AG04450 (cell line): ENCODE data around the gene TRIM3. TPM values are rescaled to one million over a fixed set of nuclear protein-coding genes. Genes with fewer than 3 reads are reported as not detected.

Experiments
- CTCF ChIA-PET: fragments of 300-600, 350-600 bp; formaldehyde crosslinking; extraction: SDS; loops from one replicate; lab custom pipeline; 2022; ENCODE audit warnings: antibody characterized with exemption, inconsistent platforms; lab: Charles Lee
- POLR2A ChIA-PET: fragments of 350-600 bp; formaldehyde crosslinking; extraction: SDS; loops from one replicate; lab custom pipeline; 2021; ENCODE audit warnings: antibody characterized with exemption, inconsistent platforms; lab: Yijun Ruan, JAX
- DNase-seq: peaks from one replicate; pipeline ENCODE4 v3.0.0-alpha.2; 2011; ENCODE audit warnings: low read depth, low spot score
- H3K27ac ChIP-seq: one replicate; pipeline ENCODE4 v1.5.1; 2012; ENCODE audit warnings: low read depth, low read length, control low read depth
- H3K27me3 ChIP-seq: one replicate; pipeline ENCODE4 v1.6.0; 2012; ENCODE audit warnings: low read length; ENCODE audit not compliant: control insufficient read depth, insufficient read depth
- H3K4me3 ChIP-seq: 2 replicates; pipeline ENCODE4 v1.5.1; 2011; ENCODE audit warnings: mild to moderate bottlenecking, low read depth, low read length, control low read depth
- H3K9me3 ChIP-seq: 2 replicates; pipeline ENCODE4 v1.5.1; 2012; ENCODE audit warnings: low read length; ENCODE audit not compliant: control insufficient read depth, insufficient read depth
- polyA plus RNA-seq: library from polyadenylated mRNA; depleted of rRNA; stranded (reverse); fragments of >200 nt; gene quantifications from 2 replicates; pipeline ENCODE4 v1.2.3, GENCODE V29; 2011
- TF ChIP-seq, protein P1 (sequence below): IDR thresholded peaks from 2 replicates; pipeline ENCODE4 v1.5.1; 2011; ENCODE audit warnings: low read depth, low read length, control low read depth, inconsistent platforms

TRIM3 gene
- polyA plus RNA-seq, 1 experiment, result 10.5 TPM

DNA sequence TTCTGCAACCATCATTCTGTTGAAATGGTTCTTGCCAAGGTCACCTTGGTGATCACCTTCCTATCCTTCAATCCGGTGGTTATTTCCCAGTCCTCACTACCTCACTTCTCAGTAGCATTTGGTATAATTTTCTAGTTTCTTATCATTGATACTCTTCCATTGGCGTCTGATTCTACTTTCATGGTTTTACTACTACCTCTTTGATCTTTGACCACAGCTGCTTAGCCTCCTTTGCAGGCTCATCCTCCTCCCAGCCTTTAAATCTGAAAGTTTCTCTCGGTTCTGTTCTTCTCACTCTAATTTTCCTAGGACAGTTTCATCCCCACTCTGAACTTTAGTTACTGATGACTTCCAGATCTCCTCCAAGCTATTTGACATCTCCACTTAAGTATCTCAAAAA, 12.5 kb upstream of the TRIM3 start:
- Histone ChIP-seq H3K9me3 (no peaks in the 10 kb centered on the region), H3K4me3 (no peak overlapping the region), H3K27me3 (no peaks in the 10 kb centered on the region), H3K27ac (no peak overlapping the region)
- DNase-seq, result no peak
- POLR2A ChIA-PET, result no interaction called here
- CTCF ChIA-PET, result interaction anchor here (1.5 kb wide), 1 partner anchor 43 kb away, joined by 4 read pairs; no protein-coding TSS in a partner anchor
- TF ChIP-seq, protein P1, sequence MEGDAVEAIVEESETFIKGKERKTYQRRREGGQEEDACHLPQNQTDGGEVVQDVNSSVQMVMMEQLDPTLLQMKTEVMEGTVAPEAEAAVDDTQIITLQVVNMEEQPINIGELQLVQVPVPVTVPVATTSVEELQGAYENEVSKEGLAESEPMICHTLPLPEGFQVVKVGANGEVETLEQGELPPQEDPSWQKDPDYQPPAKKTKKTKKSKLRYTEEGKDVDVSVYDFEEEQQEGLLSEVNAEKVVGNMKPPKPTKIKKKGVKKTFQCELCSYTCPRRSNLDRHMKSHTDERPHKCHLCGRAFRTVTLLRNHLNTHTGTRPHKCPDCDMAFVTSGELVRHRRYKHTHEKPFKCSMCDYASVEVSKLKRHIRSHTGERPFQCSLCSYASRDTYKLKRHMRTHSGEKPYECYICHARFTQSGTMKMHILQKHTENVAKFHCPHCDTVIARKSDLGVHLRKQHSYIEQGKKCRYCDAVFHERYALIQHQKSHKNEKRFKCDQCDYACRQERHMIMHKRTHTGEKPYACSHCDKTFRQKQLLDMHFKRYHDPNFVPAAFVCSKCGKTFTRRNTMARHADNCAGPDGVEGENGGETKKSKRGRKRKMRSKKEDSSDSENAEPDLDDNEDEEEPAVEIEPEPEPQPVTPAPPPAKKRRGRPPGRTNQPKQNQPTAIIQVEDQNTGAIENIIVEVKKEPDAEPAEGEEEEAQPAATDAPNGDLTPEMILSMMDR, result no peak

DNA sequence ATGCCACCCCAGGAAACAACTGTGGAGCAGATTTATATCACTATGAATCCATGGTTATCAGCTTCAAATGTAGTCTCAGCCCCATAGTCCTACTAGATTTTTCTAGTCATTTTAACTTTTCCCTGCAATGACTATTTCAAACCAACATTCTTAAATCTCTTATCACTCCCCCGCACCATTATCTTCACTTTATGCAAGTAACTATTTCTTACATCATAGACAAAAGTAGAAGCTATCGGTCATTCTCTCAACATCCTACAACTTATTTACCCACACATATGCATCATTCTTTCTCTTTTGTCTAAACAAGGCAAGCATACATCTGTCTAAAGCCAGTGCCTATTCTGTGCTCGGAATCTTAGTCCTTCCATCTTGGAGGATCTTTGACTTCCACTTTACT, 11.9 kb upstream of the TRIM3 start:
- TF ChIP-seq, protein P1, result no peak

DNA sequence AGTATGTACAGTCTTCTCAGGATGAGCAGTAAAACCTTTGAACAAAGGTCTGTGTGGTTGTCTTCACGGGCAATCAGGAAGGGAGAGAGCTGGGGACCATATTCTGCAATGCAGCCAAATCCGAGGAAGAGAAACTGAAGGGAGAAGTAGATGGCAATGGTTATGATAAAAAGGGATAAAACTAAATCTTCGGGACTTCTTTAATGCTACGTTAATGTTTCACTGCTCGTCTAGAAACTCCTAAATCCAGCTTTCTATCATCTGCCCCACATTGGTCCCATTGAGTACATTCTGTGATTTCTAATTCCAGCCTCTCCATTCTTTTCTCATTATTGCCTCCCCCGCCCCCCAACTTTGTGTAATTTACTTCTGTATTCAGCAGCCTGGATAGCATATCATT, 9.3 kb upstream of the TRIM3 start:
- POLR2A ChIA-PET, result no interaction called here
- no peaks in the 10 kb centered on the region; the same call in 1 of the 2 replicates for H3K9me3 ChIP-seq
- no peak overlapping the region for H3K4me3 ChIP-seq
- CTCF ChIA-PET, result interaction anchor here (1.1 to 2.7 kb wide), 2 partner anchors 104 to 200 kb away, joined by 3 to 25 read pairs; partner anchors contain the start of gene MRPL17
- DNase-seq, result no peak
- no peak overlapping the region for H3K27ac ChIP-seq
- TF ChIP-seq, protein P1, result no peak
- no peaks in the 10 kb centered on the region for H3K27me3 ChIP-seq

More for the DNA sequence above, 11.9 kb upstream of the TRIM3 start:
- no peak for DNase-seq
- ChIA-PET CTCF (interaction anchor here (0.5 to 1.8 kb wide), 5 partner anchors 20 to 220 kb away, joined by 4 to 10 read pairs (median 6); partner anchors contain the start of gene MRPL17), POLR2A (interaction anchor here (1.3 kb wide), 1 partner anchor 13 kb away, joined by 3 read pairs; no protein-coding TSS in a partner anchor)
- no peak overlapping the region for H3K27ac ChIP-seq
- no peaks in the 10 kb centered on the region for H3K27me3 ChIP-seq
- no peak overlapping the region for H3K4me3 ChIP-seq
- H3K9me3 ChIP-seq, result no peaks in the 10 kb centered on the region; the same call in 1 of the 2 replicates

DNA sequence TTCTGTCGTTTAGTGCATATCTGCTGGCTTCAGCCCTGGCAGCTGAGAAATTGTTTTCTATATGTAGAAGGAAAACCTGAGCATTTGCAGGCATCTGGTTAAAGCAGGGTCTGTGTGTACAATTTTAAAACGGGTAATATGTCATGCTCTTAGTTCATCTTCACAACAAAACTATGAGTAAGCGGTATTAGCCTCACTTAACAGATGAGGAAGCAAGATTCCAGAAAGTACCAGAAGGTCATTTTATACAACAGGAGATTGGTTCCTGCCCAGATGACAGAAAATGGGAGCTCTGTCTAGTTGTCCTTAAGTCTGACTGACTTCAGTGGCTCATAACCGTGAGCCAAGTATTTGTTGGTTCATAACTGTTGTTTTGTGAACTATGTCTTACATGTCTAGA, 8.7 kb upstream of the TRIM3 start:
- Histone ChIP-seq H3K9me3 (no peaks in the 10 kb centered on the region; the same call in 1 of the 2 replicates), H3K4me3 (peak overlapping the region; percentile 97), H3K27ac (no peak overlapping the region), H3K27me3 (no peaks in the 10 kb centered on the region)
- DNase-seq, result no peak
- TF ChIP-seq, protein P1, result no peak
- POLR2A ChIA-PET, result interaction anchor here (1.7 to 1.9 kb wide), 2 partner anchors 92 to 103 kb away, joined by 4 to 6 read pairs; partner anchors contain the start of gene SMPD1
- CTCF ChIA-PET, result interaction anchor here (0.7 to 2.7 kb wide), 4 partner anchors 14 to 201 kb away, joined by 3 to 25 read pairs (median 5); partner anchors contain the start of gene MRPL17

DNA sequence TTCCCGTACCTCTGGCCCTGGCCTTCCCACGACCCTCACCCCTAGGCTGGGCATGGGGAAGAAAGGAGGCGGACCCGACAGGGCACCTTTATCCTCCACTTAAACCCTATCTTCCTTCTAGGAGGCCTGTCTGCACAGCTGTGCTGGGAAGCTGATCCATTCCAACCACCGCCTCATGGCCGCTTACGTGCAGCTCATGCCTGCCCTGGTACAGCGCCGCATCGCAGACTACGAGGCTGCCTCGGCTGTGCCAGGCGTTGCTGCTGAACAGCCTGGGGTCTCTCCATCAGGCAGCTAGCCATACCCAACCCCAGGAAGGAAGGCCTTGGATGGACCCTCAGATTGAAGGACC, 8.2 kb upstream of the TRIM3 start:
- H3K4me3 ChIP-seq, result peak overlapping the region; percentile 97
- peak overlapping the region; percentile 94 for H3K27ac ChIP-seq
- no peaks in the 10 kb centered on the region; the same call in 1 of the 2 replicates for H3K9me3 ChIP-seq
- ChIA-PET POLR2A (interaction anchor here (0.7 to 1.9 kb wide), 6 partner anchors 9 to 162 kb away, joined by 3 to 6 read pairs (median 4); partner anchors contain the start of genes CAVIN3, SMPD1, TAF10 and TRIM3), CTCF (interaction anchor here (0.7 to 2.7 kb wide), 5 partner anchors 14 to 201 kb away, joined by 3 to 25 read pairs (median 4); partner anchors contain the start of gene MRPL17)
- no peaks in the 10 kb centered on the region for H3K27me3 ChIP-seq
- DNase-seq, result no peak
- TF ChIP-seq, protein P1, result no peak
